Body of pancreas (tissue), 4 donors: ENCODE data around the gene LYPD4. TPM values are rescaled to one million over a fixed set of nuclear protein-coding genes. Genes with fewer than 3 reads are reported as not detected.

Experiments
- ATAC-seq: fragments of 150-250 bp; one replicate; pipeline ENCODE4 v1.9.1; 2016
- DNase-seq, 4 donors: peaks; one replicate each; pipeline ENCODE4 v3.0.0-alpha.2; 2019
- H3K27ac ChIP-seq, 4 donors: fragments of 200-600 bp; sonication (generic); 1 replicate in 3 of 4; 2 replicates in 1 of 4; pipeline versions ENCODE4 v1.5.1 to v1.6.1; 2016 to 2019; ENCODE audit warnings: mild to moderate bottlenecking in 1 of 4, mixed read lengths in 1 of 4, moderate library complexity in 1 of 4
- H3K27me3 ChIP-seq, 2 donors: fragments of 200-600 bp; sonication (generic); one replicate each; pipeline ENCODE4 v1.6.0; 2016; ENCODE audit warnings: mild to moderate bottlenecking in 1 of 2
- H3K36me3 ChIP-seq, 2 donors: fragments of 200-600 bp; sonication (generic); replicated peaks in 1 of 2; 2 replicates each; pipeline ENCODE4 v1.5.1; 2016; ENCODE audit warnings: low read depth in 2 of 2; ENCODE audit not compliant: insufficient read depth in 1 of 2
- H3K4me1 ChIP-seq: fragments of 200-600 bp; sonication (generic); one replicate; pipeline ENCODE4 v1.6.0; 2016
- H3K4me3 ChIP-seq, 2 donors: fragments of 200-600 bp; sonication (generic); 1 replicate in 1 of 2; 2 replicates in 1 of 2; pipeline ENCODE4 v1.5.1; 2016 to 2019
- H3K9me3 ChIP-seq, 3 donors: fragments of 200-600 bp; sonication (generic); 1 replicate in 2 of 3; 2 replicates in 1 of 3; pipeline ENCODE4 v1.5.1; 2016
- CTCF ChIP-seq, 7 experiments: fragments of 450-650 bp in 4 of 7; fragments of 200-600 bp in 3 of 7; sonication (generic) in 3 of 7; IDR thresholded peaks; one replicate each; pipeline ENCODE4 v1.5.1; 2016 to 2019; ENCODE audit warnings: antibody characterized with exemption in 7 of 7
- POLR2A ChIP-seq, 3 donors: fragments of 450-650 bp; IDR thresholded peaks; one replicate each; pipeline ENCODE4 v1.6.1; 2016; ENCODE audit warnings: antibody characterized with exemption in 3 of 3, mild to moderate bottlenecking in 2 of 3
- WGBS, 2 donors: methylation state at CpG; one replicate each; pipeline ENCODE4 v1.1.5; 2017; 5-methylcytosine and 5-hydroxymethylcytosine counted together
- intact Hi-C: fragments of 100-400 bp; cut with DNase I; formaldehyde crosslinking; loops from one replicate; pipeline ENCODE4 v1.15.1; 2023
- total RNA-seq, 2 donors: library from RNA; depleted of rRNA; stranded (reverse); fragments of >200 nt; gene quantifications; one replicate each; pipeline ENCODE4 v1.1.0, GENCODE V29; 2016

The LYPD4 gene
- total RNA-seq, 2 donors from 2014 or later, result not detected

GRCh38 chr19:41813911-41814310, 30.6 kb downstream of the LYPD4 start:
- no peaks in the 10 kb centered on the region for H3K36me3 ChIP-seq
- no peaks in the 10 kb centered on the region for H3K27me3 ChIP-seq
- no peaks in the 10 kb centered on the region for H3K9me3 ChIP-seq
- H3K4me3 ChIP-seq, result no peak overlapping the region
- 36 to 52% methylated on average over 4 of the region's 4 CpGs for WGBS, 2 donors
- no peak for DNase-seq
- intact Hi-C loops, result no loop called here
- TF ChIP-seq POLR2A (IDR thresholded peaks at IDR 0.05) (no peak), CTCF (IDR thresholded peaks at IDR 0.05) (no peak)
- H3K27ac ChIP-seq, result no peak overlapping the region
- no peaks in the 10 kb centered on the region for H3K4me1 ChIP-seq
- no peak for ATAC-seq

GRCh38 chr19:41811981-41812380, 32.5 kb downstream of the LYPD4 start:
- H3K9me3 ChIP-seq, result no peaks in the 10 kb centered on the region
- H3K36me3 ChIP-seq, result no peaks in the 10 kb centered on the region
- H3K4me1 ChIP-seq, result no peaks in the 10 kb centered on the region
- no peak for ATAC-seq
- 68 to 76% methylated on average over 2 to 3 of the region's 3 CpGs for WGBS, 2 donors
- intact Hi-C loops, result no loop called here
- no peak for DNase-seq
- TF ChIP-seq POLR2A (IDR thresholded peaks at IDR 0.05) (no peak), CTCF (IDR thresholded peaks at IDR 0.05) (no peak)
- H3K27me3 ChIP-seq, result no peaks in the 10 kb centered on the region
- no peak overlapping the region for H3K4me3 ChIP-seq
- no peak overlapping the region for H3K27ac ChIP-seq

GRCh38 chr19:41811036-41811435, 33.4 kb downstream of the LYPD4 start:
- intact Hi-C loops, result no loop called here
- H3K4me1 ChIP-seq, result no peaks in the 10 kb centered on the region
- DNase-seq (peak in 1 of 4 donors; percentile 54), ATAC-seq (no peak)
- no peak overlapping the region for H3K27ac ChIP-seq
- no peaks in the 10 kb centered on the region for H3K27me3 ChIP-seq
- H3K9me3 ChIP-seq, result no peaks in the 10 kb centered on the region
- 54 to 71% methylated on average over 1 to 3 of the region's 3 CpGs for WGBS, 2 donors
- no peak overlapping the region for H3K4me3 ChIP-seq
- TF ChIP-seq CTCF (IDR thresholded peaks at IDR 0.05) (no peak), POLR2A (IDR thresholded peaks at IDR 0.05) (no peak)
- no peaks in the 10 kb centered on the region for H3K36me3 ChIP-seq

GRCh38 chr19:41810301-41810700, 34.2 kb downstream of the LYPD4 start:
- Histone ChIP-seq H3K27ac (no peak overlapping the region), H3K4me3 (no peak overlapping the region), H3K9me3 (no peaks in the 10 kb centered on the region), H3K27me3 (no peaks in the 10 kb centered on the region), H3K4me1 (no peaks in the 10 kb centered on the region), H3K36me3 (no peaks in the 10 kb centered on the region)
- ATAC-seq, result no peak
- 51% methylated on average over 4 of the region's 4 CpGs; no CpG with 5 or more reads in 1 of the 2 donors for WGBS, 2 donors
- TF ChIP-seq CTCF (IDR thresholded peaks at IDR 0.05) (no peak), POLR2A (IDR thresholded peaks at IDR 0.05) (no peak)
- intact Hi-C loops, result no loop called here
- DNase-seq, result no peak
